OCI-LY1 (cell line): Measurements from ENCODE around the gene RHEBL1.

Experiments used
- EZH2 ChIP-seq: fragments of 200-600 bp; sonication (generic), shearing (Covaris generic); IDR thresholded peaks from 2 replicates; pipeline ENCODE4 v1.8.0; 2017; ENCODE audit warnings: borderline replicate concordance, mixed run types, mild to moderate bottlenecking, antibody characterized with exemption, low read length, moderate library complexity, mixed read lengths
- TF ChIP-seq, protein P1 (sequence below): fragments of 200-600 bp; sonication (generic), shearing (Covaris generic); IDR thresholded peaks from 2 replicates; pipeline ENCODE4 v1.5.1; 2017; ENCODE audit warnings: mild to moderate bottlenecking, antibody characterized with exemption, low read length, moderate library complexity, mixed read lengths

DNA sequence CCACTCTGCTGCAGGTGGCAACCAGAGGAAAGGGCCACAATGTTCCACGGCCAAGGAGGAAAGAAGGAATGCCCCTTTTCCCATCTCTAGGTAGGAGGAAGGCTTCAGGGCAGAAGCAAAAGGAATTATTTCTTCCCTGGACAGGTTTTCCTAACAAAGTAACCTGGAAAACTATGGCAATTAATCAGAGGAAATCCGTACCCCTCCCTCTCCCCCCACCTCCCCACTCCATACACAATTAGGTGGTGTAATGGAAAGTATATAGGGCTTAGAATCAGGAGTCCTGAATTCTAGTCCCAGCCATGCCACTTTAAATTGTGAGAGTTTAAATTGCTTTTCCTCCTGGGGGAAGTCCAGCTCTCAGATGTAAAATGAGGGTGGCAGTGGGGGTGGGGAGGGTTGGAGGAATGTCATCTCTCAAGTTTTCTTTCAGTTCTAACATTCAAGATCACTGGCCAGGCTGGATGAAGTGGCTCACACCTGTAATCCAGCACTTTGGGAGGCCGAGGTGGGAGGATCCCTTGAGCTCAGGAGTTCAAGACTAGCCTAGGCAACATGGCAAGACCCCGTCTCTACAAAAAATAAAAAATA lies 23.1 kb upstream of the RHEBL1 start:
- no peak for TF ChIP-seq EZH2
- TF ChIP-seq, protein P1, sequence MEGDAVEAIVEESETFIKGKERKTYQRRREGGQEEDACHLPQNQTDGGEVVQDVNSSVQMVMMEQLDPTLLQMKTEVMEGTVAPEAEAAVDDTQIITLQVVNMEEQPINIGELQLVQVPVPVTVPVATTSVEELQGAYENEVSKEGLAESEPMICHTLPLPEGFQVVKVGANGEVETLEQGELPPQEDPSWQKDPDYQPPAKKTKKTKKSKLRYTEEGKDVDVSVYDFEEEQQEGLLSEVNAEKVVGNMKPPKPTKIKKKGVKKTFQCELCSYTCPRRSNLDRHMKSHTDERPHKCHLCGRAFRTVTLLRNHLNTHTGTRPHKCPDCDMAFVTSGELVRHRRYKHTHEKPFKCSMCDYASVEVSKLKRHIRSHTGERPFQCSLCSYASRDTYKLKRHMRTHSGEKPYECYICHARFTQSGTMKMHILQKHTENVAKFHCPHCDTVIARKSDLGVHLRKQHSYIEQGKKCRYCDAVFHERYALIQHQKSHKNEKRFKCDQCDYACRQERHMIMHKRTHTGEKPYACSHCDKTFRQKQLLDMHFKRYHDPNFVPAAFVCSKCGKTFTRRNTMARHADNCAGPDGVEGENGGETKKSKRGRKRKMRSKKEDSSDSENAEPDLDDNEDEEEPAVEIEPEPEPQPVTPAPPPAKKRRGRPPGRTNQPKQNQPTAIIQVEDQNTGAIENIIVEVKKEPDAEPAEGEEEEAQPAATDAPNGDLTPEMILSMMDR: no peak
